SK-N-SH (cell line): ENCODE measurements around the gene SYT14. TPM values are rescaled to one million over a fixed set of nuclear protein-coding genes. Genes with fewer than 3 reads are reported as not detected.

Experiments used
- CTCF ChIP-seq: fragments of 200-600 bp; sonication (generic); IDR thresholded peaks from 2 replicates; pipeline ENCODE4 v1.6.1; 2017; ENCODE audit warnings: antibody characterized with exemption, mild to moderate bottlenecking, moderate library complexity
- EP300 ChIP-seq, 2 experiments: IDR thresholded peaks; 2 replicates each; pipeline versions ENCODE4 v1.4.0 to v1.6.1; 2012; ENCODE audit warnings: borderline replicate concordance in 1 of 2, low read depth in 1 of 2, low read length in 1 of 2
- EZH2phosphoT487 ChIP-seq: fragments of 200-600 bp; sonication (generic); IDR thresholded peaks from 2 replicates; pipeline ENCODE4 v1.6.1; 2017; ENCODE audit warnings: low read depth, mixed run types, mild to moderate bottlenecking, antibody characterized with exemption, moderate library complexity, borderline replicate concordance
- FOXJ3 ChIP-seq: sonication (generic); formaldehyde crosslinking; IDR thresholded peaks from 2 replicates; pipeline ENCODE4 v1.5.1; 2020; ENCODE audit warnings: mild to moderate bottlenecking, missing genetic modification reagents
- GATA2 ChIP-seq: sonication (generic); formaldehyde crosslinking; IDR thresholded peaks from 2 replicates; pipeline ENCODE4 v1.5.0; 2020; ENCODE audit warnings: mild to moderate bottlenecking, missing genetic modification reagents
- MEF2A ChIP-seq: IDR thresholded peaks from 2 replicates; pipeline ENCODE4 v1.4.0; 2012; ENCODE audit warnings: low read depth, borderline replicate concordance
- MXI1 ChIP-seq: IDR thresholded peaks from 2 replicates; pipeline ENCODE4 v1.6.1; 2012; ENCODE audit warnings: mild to moderate bottlenecking, low read depth, low read length, improper control_type of control experiment
- NFIC ChIP-seq: IDR thresholded peaks from 2 replicates; pipeline ENCODE4 v1.4.0; 2012; ENCODE audit warnings: borderline replicate concordance
- NRF1 ChIP-seq: IDR thresholded peaks from 2 replicates; pipeline ENCODE4 v1.6.1; 2012; ENCODE audit warnings: low read depth, mild to moderate bottlenecking, low read length
- PBX3 ChIP-seq: IDR thresholded peaks from 2 replicates; pipeline ENCODE4; 2012
- POLR2AphosphoS5 ChIP-seq: IDR thresholded peaks from 2 replicates; pipeline ENCODE4 v1.6.1; 2012; ENCODE audit warnings: low read depth, low read length
- RFX5 ChIP-seq: IDR thresholded peaks from 2 replicates; pipeline ENCODE4 v1.6.1; 2012; ENCODE audit warnings: mild to moderate bottlenecking, improper control_type of control experiment, low read length
- SMC3 ChIP-seq: IDR thresholded peaks from 2 replicates; pipeline ENCODE4 v1.6.1; 2012; ENCODE audit warnings: low read depth, low read length, improper control_type of control experiment
- TAF1 ChIP-seq: IDR thresholded peaks from 2 replicates; pipeline ENCODE4 v1.6.1; 2012; ENCODE audit warnings: low read depth, mild to moderate bottlenecking, low read length, moderate library complexity, borderline replicate concordance
- TEAD4 ChIP-seq: IDR thresholded peaks from 2 replicates; pipeline ENCODE4 v1.4.0; 2012; ENCODE audit warnings: mild to moderate bottlenecking, borderline replicate concordance; ENCODE audit not compliant: insufficient read depth
- USF2 ChIP-seq: fragments of 150-350 bp; IDR thresholded peaks from 2 replicates; pipeline ENCODE4 v1.6.1; 2017; ENCODE audit warnings: antibody characterized with exemption, low read length, low read depth, borderline replicate concordance
- YY1 ChIP-seq: IDR thresholded peaks from 2 replicates; pipeline ENCODE4 v1.4.0; 2012; ENCODE audit warnings: low read depth, mild to moderate bottlenecking
- polyA plus RNA-seq, 3 experiments: library from polyadenylated mRNA; depleted of rRNA; stranded (reverse); fragments of >200 nt; gene quantifications; 2 replicates each; pipeline ENCODE4 v1.2.3, GENCODE V29; 2012
- TF ChIP-seq, protein P1 (sequence below): IDR thresholded peaks from 2 replicates; pipeline ENCODE4 v1.4.0; 2012; ENCODE audit warnings: low read depth
- TF ChIP-seq, protein P2 (sequence below): IDR thresholded peaks from 2 replicates; pipeline ENCODE4 v1.4.0; 2012; ENCODE audit warnings: low read depth, borderline replicate concordance
- TF ChIP-seq, protein P3 (sequence below): IDR thresholded peaks from 2 replicates; pipeline ENCODE4 v1.6.1; 2012; ENCODE audit warnings: mild to moderate bottlenecking, low read depth, low read length, moderate library complexity

Gene SYT14
- polyA plus RNA-seq, 1 of the 3 experiments (the other 2 are of a cell fraction): 1.2 TPM

GRCh38 chr1:209926045-209926444 is 12.0 kb upstream of the SYT14 start (continued):
- TF ChIP-seq CTCF (no peak), EP300 (IDR thresholded peaks at IDR 0.05; ENCODE audit: borderline replicate concordance in 1 of 2, low read depth in 1 of 2, low read length in 1 of 2) (peak in 1 of 2 experiments; percentile 33; a peak in 1 of 4 replicates), MXI1 (no peak), SMC3 (no peak), RFX5 (no peak), USF2 (no peak), EZH2phosphoT487 (no peak), NFIC (peak; percentile 84), TEAD4 (peak; percentile 55; the same call in 1 of the 2 replicates), POLR2AphosphoS5 (peak; percentile 45; the same call in 1 of the 2 replicates), GATA2 (peak; percentile 55), FOXJ3 (CRISPR knock-in tag) (no peak), NRF1 (no peak), PBX3 (no peak), YY1 (no peak), MEF2A (no peak), TAF1 (no peak)
- TF ChIP-seq, protein P1, sequence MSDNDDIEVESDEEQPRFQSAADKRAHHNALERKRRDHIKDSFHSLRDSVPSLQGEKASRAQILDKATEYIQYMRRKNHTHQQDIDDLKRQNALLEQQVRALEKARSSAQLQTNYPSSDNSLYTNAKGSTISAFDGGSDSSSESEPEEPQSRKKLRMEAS: no peak
- TF ChIP-seq, protein P2, sequence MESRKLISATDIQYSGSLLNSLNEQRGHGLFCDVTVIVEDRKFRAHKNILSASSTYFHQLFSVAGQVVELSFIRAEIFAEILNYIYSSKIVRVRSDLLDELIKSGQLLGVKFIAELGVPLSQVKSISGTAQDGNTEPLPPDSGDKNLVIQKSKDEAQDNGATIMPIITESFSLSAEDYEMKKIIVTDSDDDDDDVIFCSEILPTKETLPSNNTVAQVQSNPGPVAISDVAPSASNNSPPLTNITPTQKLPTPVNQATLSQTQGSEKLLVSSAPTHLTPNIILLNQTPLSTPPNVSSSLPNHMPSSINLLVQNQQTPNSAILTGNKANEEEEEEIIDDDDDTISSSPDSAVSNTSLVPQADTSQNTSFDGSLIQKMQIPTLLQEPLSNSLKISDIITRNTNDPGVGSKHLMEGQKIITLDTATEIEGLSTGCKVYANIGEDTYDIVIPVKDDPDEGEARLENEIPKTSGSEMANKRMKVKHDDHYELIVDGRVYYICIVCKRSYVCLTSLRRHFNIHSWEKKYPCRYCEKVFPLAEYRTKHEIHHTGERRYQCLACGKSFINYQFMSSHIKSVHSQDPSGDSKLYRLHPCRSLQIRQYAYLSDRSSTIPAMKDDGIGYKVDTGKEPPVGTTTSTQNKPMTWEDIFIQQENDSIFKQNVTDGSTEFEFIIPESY: no peak
- TF ChIP-seq, protein P3, sequence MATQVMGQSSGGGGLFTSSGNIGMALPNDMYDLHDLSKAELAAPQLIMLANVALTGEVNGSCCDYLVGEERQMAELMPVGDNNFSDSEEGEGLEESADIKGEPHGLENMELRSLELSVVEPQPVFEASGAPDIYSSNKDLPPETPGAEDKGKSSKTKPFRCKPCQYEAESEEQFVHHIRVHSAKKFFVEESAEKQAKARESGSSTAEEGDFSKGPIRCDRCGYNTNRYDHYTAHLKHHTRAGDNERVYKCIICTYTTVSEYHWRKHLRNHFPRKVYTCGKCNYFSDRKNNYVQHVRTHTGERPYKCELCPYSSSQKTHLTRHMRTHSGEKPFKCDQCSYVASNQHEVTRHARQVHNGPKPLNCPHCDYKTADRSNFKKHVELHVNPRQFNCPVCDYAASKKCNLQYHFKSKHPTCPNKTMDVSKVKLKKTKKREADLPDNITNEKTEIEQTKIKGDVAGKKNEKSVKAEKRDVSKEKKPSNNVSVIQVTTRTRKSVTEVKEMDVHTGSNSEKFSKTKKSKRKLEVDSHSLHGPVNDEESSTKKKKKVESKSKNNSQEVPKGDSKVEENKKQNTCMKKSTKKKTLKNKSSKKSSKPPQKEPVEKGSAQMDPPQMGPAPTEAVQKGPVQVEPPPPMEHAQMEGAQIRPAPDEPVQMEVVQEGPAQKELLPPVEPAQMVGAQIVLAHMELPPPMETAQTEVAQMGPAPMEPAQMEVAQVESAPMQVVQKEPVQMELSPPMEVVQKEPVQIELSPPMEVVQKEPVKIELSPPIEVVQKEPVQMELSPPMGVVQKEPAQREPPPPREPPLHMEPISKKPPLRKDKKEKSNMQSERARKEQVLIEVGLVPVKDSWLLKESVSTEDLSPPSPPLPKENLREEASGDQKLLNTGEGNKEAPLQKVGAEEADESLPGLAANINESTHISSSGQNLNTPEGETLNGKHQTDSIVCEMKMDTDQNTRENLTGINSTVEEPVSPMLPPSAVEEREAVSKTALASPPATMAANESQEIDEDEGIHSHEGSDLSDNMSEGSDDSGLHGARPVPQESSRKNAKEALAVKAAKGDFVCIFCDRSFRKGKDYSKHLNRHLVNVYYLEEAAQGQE: no peak
